Body of pancreas (tissue), 4 donors: ENCODE measurements around the gene FLVCR1. TPM values are rescaled to one million over a fixed set of nuclear protein-coding genes. Genes with fewer than 3 reads are reported as not detected.

Experiments used
- ATAC-seq: fragments of 150-250 bp; one replicate; pipeline ENCODE4 v1.9.1; 2016
- DNase-seq, 4 donors: peaks; one replicate each; pipeline ENCODE4 v3.0.0-alpha.2; 2019
- H3K27ac ChIP-seq, 4 donors: fragments of 200-600 bp; sonication (generic); 1 replicate in 3 of 4; 2 replicates in 1 of 4; pipeline versions ENCODE4 v1.5.1 to v1.6.1; 2016 to 2019; ENCODE audit warnings: mild to moderate bottlenecking in 1 of 4, mixed read lengths in 1 of 4, moderate library complexity in 1 of 4
- H3K27me3 ChIP-seq, 2 donors: fragments of 200-600 bp; sonication (generic); one replicate each; pipeline ENCODE4 v1.6.0; 2016; ENCODE audit warnings: mild to moderate bottlenecking in 1 of 2
- H3K36me3 ChIP-seq, 2 donors: fragments of 200-600 bp; sonication (generic); replicated peaks in 1 of 2; 2 replicates each; pipeline ENCODE4 v1.5.1; 2016; ENCODE audit warnings: low read depth in 2 of 2; ENCODE audit not compliant: insufficient read depth in 1 of 2
- H3K4me1 ChIP-seq: fragments of 200-600 bp; sonication (generic); one replicate; pipeline ENCODE4 v1.6.0; 2016
- H3K4me3 ChIP-seq, 2 donors: fragments of 200-600 bp; sonication (generic); 1 replicate in 1 of 2; 2 replicates in 1 of 2; pipeline ENCODE4 v1.5.1; 2016 to 2019
- H3K9me3 ChIP-seq, 3 donors: fragments of 200-600 bp; sonication (generic); 1 replicate in 2 of 3; 2 replicates in 1 of 3; pipeline ENCODE4 v1.5.1; 2016
- CTCF ChIP-seq, 7 experiments: fragments of 450-650 bp in 4 of 7; fragments of 200-600 bp in 3 of 7; sonication (generic) in 3 of 7; IDR thresholded peaks; one replicate each; pipeline ENCODE4 v1.5.1; 2016 to 2019; ENCODE audit warnings: antibody characterized with exemption in 7 of 7
- POLR2A ChIP-seq, 3 donors: fragments of 450-650 bp; IDR thresholded peaks; one replicate each; pipeline ENCODE4 v1.6.1; 2016; ENCODE audit warnings: antibody characterized with exemption in 3 of 3, mild to moderate bottlenecking in 2 of 3
- WGBS, 2 donors: methylation state at CpG; one replicate each; pipeline ENCODE4 v1.1.5; 2017; 5-methylcytosine and 5-hydroxymethylcytosine counted together
- intact Hi-C: fragments of 100-400 bp; cut with DNase I; formaldehyde crosslinking; loops from one replicate; pipeline ENCODE4 v1.15.1; 2023
- total RNA-seq, 2 donors: library from RNA; depleted of rRNA; stranded (reverse); fragments of >200 nt; gene quantifications; one replicate each; pipeline ENCODE4 v1.1.0, GENCODE V29; 2016

FLVCR1 gene
- total RNA-seq, 2 donors from 2014 or later: 4.2 to 4.6 TPM

DNA sequence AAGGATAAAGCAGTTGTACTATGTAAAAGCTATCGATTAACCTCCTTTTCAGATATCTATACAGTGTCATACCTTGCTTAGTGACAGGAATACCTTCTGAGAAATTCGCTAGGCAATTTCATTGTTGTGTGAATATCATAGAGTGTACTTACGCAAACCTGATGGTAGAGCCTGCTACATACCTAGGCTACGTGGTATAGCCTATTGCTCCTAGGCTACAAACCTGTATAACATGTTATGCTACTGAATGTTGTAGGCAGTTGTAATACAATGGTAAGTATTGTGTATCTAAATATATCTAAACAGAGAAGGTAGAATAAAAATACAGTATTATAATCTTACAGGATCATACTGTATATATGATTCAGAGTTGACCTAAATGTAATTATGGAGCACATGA is 26.5 kb downstream of the FLVCR1 start:
- no peak for TF ChIP-seq POLR2A (IDR thresholded peaks at IDR 0.05)
- TF ChIP-seq CTCF (IDR thresholded peaks at IDR 0.05): no peak
- Histone ChIP-seq H3K36me3 (peaks cover 5 to 7% of the 10 kb centered on the region in 2 donors), H3K27ac (no peak overlapping the region), H3K4me1 (no peaks in the 10 kb centered on the region), H3K4me3 (no peak overlapping the region), H3K9me3 (no peaks in the 10 kb centered on the region), H3K27me3 (no peaks in the 10 kb centered on the region)
- ATAC-seq: no peak
- intact Hi-C loops: no loop called here
- DNase-seq: no peak
- WGBS, 2 donors: 83 to 98% methylated on average over 4 of the region's 4 CpGs

DNA sequence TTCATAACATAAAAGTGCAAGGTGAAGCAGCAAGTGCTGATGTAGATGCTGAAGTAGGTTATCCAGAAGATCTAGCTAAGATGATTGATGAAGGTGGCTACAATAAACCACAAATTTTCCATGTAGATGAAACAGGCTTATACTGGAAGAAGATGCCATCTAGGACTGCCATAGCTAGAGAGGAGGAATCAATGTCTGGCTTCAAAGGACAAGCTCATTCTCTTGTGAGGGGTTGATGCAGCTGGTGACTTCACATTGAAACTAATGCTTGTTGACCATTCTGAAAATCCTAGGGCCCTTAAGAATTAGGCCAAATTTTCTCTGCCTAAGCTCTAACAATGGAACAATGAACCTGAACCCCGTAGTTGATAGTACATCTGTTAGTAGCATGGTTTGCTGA is 34.0 kb downstream of the FLVCR1 start:
- H3K27ac ChIP-seq: no peak overlapping the region
- peaks cover 0 to 7% of the 10 kb centered on the region in 2 donors for H3K36me3 ChIP-seq
- 89 to 100% methylated on average over 1 of the region's 1 CpG for WGBS, 2 donors
- intact Hi-C loops: no loop called here
- ATAC-seq (no peak), DNase-seq (no peak)
- no peaks in the 10 kb centered on the region for H3K9me3 ChIP-seq
- no peak for TF ChIP-seq POLR2A (IDR thresholded peaks at IDR 0.05)
- no peak for TF ChIP-seq CTCF (IDR thresholded peaks at IDR 0.05)
- no peak overlapping the region for H3K4me3 ChIP-seq
- H3K4me1 ChIP-seq: no peaks in the 10 kb centered on the region
- H3K27me3 ChIP-seq: no peaks in the 10 kb centered on the region

DNA sequence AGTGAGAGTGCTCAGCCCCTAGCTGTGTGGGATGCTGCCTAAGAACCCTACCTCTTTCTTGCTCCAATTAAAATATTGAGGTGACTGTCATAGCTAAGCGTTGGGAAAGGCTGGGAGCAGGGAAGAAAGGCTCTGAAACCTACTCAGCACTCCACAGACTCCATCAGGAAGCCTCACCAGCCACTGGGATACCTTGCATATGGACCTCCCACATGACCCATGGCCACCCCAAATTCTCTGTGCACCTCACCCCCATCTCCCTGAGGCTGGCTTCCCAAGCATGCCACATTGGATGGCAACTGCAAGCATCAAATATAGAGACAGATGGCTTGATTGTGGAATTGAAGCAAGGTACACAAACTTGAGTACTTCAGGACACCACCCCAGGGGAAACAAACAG is 41.8 kb downstream of the FLVCR1 start:
- DNase-seq (no peak), ATAC-seq (no peak)
- Histone ChIP-seq H3K4me3 (no peak overlapping the region), H3K36me3 (peaks cover 0 to 2% of the 10 kb centered on the region in 2 donors), H3K27ac (no peak overlapping the region), H3K27me3 (no peaks in the 10 kb centered on the region), H3K9me3 (peaks cover 0 to 9% (median 0%) of the 10 kb centered on the region in 3 donors), H3K4me1 (no peaks in the 10 kb centered on the region)
- TF ChIP-seq CTCF (IDR thresholded peaks at IDR 0.05) (no peak), POLR2A (IDR thresholded peaks at IDR 0.05) (no peak)
- intact Hi-C loops: no loop called here
- WGBS, 2 donors: 85 to 94% methylated on average over 1 of the region's 1 CpG

DNA sequence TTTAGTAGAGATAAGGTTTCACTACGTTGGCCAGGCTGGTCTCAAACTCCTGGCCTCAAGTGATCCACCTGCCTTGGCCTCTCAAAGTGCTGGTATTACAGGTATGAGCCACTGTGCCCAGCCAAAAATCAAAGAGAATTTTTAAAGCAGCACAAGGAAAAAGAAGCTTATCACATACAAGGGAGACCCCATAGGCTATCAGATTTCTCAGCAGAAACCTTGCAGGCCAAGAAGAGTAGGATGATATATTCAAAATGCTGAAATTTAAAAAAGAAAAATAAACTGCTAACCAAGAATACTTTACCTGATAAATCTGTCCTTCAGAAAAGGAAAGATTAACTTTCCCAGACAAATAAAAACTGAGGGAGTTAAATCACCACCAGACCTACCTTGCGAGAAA is 43.2 kb downstream of the FLVCR1 start:
- no peak overlapping the region for H3K4me3 ChIP-seq
- peaks cover 0 to 2% of the 10 kb centered on the region in 2 donors for H3K36me3 ChIP-seq
- peaks cover 0 to 9% (median 0%) of the 10 kb centered on the region in 3 donors for H3K9me3 ChIP-seq
- DNase-seq: no peak
- no peaks in the 10 kb centered on the region for H3K27me3 ChIP-seq
- intact Hi-C loops: no loop called here
- no peaks in the 10 kb centered on the region for H3K4me1 ChIP-seq
- TF ChIP-seq CTCF (IDR thresholded peaks at IDR 0.05): no peak
- no peak for TF ChIP-seq POLR2A (IDR thresholded peaks at IDR 0.05)
- WGBS, 2 donors: 86 to 93% methylated on average over 2 of the region's 2 CpGs
- no peak overlapping the region for H3K27ac ChIP-seq
- ATAC-seq: no peak

GRCh38 chr1:212902054-212902453 is 44.0 kb downstream of the FLVCR1 start:
- Histone ChIP-seq H3K27ac (no peak overlapping the region), H3K4me1 (no peaks in the 10 kb centered on the region), H3K4me3 (no peak overlapping the region), H3K9me3 (peaks cover 0 to 9% (median 0%) of the 10 kb centered on the region in 3 donors), H3K36me3 (peaks cover 0 to 2% of the 10 kb centered on the region in 2 donors), H3K27me3 (no peaks in the 10 kb centered on the region)
- WGBS, 2 donors: 85 to 93% methylated on average over 3 of the region's 3 CpGs
- DNase-seq (no peak), ATAC-seq (no peak)
- TF ChIP-seq POLR2A (IDR thresholded peaks at IDR 0.05): no peak
- TF ChIP-seq CTCF (IDR thresholded peaks at IDR 0.05): no peak
- intact Hi-C loops: no loop called here
